Testis (tissue), 2 donors: ENCODE data around the gene NME7.

ENCODE experiments used
- POLR2A ChIP-seq: fragments of 450-650 bp; IDR thresholded peaks from one replicate; pipeline ENCODE4 v1.6.1; 2017; ENCODE audit warnings: antibody characterized with exemption, mild to moderate bottlenecking, moderate library complexity
- TF ChIP-seq, protein P1 (sequence below), 3 experiments: fragments of 450-650 bp in 2 of 3; fragments of 200-600 bp in 1 of 3; sonication (generic) in 1 of 3; IDR thresholded peaks; one replicate each; pipeline ENCODE4 v1.5.1; 2016 to 2019; ENCODE audit warnings: antibody characterized with exemption in 3 of 3, mild to moderate bottlenecking in 2 of 3, moderate library complexity in 1 of 3

- TF ChIP-seq, protein P1, sequence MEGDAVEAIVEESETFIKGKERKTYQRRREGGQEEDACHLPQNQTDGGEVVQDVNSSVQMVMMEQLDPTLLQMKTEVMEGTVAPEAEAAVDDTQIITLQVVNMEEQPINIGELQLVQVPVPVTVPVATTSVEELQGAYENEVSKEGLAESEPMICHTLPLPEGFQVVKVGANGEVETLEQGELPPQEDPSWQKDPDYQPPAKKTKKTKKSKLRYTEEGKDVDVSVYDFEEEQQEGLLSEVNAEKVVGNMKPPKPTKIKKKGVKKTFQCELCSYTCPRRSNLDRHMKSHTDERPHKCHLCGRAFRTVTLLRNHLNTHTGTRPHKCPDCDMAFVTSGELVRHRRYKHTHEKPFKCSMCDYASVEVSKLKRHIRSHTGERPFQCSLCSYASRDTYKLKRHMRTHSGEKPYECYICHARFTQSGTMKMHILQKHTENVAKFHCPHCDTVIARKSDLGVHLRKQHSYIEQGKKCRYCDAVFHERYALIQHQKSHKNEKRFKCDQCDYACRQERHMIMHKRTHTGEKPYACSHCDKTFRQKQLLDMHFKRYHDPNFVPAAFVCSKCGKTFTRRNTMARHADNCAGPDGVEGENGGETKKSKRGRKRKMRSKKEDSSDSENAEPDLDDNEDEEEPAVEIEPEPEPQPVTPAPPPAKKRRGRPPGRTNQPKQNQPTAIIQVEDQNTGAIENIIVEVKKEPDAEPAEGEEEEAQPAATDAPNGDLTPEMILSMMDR (IDR thresholded peaks at IDR 0.05), result no peak
- TF ChIP-seq POLR2A, result no peak
These were observed 55.3 kb downstream of the NME7 start for GRCh38 chr1:169312084-169312954.
